GM21360 (cell line): ENCODE results near the gene ETV5.

ENCODE experiments used
- ATAC-seq: cut with Tn5 transposase; IDR thresholded peaks from one replicate; pipeline ENCODE4 v1.9.1; 2021; ENCODE audit warnings: mild to moderate bottlenecking, moderate library complexity; ENCODE audit not compliant: unreplicated experiment

Gene ETV5

DNA sequence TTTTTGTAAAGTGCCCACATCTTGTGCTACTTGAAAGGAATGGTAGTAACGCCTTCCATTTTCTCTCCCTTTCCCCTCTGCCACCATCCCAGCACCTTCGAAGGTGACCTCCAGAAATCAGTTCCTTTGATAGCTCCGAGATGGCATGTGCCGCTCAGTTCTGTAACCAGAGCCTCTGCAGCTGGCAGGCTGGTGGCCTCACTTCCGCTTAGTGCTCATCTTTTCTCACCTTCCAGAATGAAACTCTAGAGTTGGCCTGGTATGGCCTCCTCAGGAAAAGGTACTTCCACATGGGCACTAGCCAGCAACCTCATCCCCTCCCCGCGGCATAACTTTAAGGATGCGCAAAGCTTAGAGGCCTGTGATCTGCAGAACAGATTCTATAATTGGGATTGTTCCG lies 38.8 kb downstream of the ETV5 start:
- ATAC-seq: no peak

DNA sequence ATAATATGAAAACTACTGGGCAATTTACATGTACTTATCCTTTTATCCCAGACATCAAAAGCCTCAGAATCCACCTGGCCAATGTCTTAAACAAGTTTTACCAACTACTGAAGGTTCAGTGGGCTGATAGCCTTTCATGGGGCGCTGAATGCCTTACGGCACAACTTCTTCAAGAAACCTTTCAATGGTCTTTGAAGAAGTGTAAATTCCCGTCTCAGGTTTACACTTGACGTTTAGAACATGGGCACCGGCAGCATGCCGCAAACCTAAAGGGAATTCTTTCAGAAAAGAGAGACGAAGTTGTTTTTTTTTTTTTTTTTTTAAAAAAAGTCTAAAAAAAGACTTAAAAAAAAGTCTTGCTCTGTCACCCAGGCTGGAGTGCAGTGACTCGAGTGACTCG lies 39.7 kb downstream of the ETV5 start:
- ATAC-seq: no peak

DNA sequence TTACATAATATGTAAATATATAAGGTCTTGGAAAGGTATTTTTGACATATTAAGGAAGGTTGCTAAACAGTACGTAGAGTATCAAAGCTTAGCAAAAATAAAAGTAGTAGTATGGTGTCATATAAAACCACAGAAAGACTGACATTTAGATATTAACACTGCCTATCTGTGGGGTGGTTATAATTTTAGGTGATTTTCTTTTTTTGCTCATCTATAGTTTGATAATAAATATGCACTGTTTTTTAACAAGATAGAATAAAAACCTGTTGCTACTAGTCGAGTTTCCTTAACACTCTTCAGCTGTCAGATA lies 40.7 kb downstream of the ETV5 start:
- ATAC-seq: no peak

DNA sequence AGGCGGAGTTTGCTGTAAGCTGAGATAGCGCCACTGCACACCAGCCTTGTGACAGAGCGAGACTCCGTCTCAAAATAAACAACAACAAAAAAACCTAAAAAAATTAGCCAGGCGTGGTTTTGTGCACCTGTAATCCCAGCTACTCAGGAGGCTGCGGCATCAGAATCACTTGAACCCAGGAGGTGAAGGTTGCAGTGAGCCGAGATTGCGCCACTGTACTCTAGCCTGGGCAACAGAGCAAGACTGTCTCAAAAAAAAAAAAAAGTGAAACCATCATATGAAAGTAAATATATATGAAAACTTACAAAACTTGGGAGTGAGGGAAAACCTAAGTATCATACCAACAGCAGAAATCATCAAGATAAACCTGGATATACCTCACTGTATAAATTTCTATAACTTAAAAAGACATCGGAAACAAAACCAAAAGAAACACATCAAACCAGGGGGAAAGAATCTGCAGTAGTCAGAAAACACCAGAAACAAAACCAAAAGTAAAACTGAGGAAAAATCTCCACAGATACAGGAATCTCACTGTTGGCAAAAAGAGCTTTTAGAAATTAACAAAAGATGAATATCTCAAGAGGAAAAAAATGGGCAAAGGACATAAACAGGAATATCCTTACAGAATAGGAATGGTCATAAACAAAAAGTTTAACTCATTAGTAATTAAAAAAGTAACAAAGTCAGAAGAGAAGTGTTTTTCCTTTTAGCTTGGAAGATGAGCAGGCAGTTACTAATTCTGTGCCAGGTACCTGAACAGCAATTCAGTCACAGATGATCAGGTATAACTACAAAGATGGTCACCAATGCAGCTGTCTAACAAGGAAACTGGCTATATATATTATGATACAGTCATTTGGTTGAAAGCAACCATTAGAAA lies 41.3 kb downstream of the ETV5 start:
- ATAC-seq: no peak

DNA sequence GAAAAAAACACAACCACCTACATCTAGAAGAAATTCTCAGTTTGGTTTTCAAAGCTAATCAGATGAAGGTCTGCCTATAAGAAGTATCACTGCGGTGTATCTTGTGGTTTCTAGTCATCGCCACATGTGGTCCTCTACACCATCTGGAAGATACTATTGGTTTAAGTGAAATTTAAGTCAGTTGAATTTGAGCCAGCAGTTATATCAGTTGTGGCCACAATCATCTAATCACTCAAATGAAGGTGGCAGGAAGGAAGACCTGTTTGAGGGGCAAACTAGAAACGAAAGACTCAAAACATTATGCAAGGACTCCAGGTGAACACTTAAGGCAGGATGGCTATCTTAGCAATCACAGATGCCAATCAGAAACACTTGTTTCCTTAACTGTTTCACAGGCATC lies 48.7 kb downstream of the ETV5 start:
- no peak for ATAC-seq

DNA sequence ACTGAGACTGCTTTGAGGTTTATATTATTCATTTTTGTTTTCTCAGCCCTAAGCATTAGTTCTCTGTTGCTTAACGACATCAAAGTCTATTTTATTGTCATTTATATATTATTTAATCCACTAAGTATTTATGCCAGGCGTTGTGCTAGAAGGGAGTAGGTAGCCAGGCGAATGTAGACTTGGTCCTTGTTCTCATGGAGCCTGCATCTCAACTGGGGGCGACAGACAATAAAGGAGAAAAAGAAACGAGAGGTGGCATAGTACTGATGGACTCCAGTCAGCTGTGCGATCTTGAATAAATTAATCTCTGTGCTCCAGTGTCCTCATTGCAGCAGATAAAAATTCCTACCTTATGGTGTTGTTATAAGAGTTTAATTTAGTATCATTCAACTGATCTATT lies 49.7 kb downstream of the ETV5 start:
- no peak for ATAC-seq

DNA sequence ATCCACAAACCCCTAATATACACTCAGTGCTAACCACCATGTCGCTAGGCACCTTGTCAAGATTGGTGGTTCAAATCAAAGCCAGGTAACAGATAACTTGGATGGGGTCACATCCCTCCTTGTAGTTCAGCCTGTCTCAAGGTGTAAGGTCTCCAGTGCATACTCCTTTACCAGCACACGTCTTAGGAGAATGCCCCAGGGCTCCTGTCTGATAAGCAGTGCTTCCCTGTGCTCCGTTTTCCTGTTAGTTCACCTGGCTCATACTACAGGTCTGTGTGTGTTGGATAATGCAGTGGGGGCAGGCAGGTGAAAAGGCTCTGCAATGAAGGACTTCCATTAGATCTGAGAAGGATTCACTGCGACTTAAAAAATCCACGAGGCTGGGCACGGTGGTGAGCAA lies 50.7 kb downstream of the ETV5 start:
- no peak for ATAC-seq

DNA sequence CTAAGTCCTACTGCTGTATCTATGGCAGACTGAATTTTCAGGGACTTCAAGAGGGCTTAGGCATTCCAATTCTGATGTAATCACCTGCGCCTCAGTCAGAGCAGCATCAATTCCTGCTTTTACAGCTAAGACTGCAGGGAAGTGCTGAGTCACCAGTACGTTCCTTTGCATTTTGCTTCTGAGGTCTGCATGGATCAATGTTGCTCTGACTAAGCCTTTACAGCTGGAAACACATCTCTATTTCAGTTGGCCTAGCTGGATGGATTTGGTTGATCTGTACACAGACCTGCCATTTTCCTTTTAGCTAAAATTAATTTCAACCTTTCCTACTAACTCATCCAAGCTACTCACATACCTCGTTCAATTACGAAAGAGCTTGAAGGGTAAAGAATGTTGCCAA lies 51.3 kb downstream of the ETV5 start:
- ATAC-seq: no peak

DNA sequence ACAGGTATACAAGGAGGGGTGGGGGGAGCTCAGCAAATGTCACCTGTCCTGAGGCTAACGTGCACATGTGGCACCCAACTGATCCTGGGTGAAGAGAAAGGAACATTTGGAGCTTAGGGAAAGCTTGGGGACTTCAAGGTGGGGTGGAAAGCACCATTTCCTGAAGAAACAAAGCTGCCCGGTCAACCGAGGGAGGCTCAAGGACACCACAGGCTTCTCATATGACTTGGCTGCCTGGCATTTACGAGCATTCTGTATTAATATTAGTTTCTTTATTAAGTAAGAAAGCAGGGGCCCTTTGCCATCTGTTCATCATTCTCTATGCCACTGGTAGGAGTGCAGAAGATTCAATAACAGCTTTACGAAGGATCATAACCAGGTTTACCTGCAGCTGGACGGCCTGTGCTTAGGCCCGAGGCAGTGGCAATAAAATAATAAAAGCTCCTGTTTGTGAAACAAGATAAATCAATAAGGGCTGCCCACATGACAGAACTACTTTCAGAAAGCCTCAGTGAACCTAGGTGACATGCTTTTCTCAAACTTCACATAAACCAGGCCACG lies 54.0 kb downstream of the ETV5 start:
- no peak for ATAC-seq

DNA sequence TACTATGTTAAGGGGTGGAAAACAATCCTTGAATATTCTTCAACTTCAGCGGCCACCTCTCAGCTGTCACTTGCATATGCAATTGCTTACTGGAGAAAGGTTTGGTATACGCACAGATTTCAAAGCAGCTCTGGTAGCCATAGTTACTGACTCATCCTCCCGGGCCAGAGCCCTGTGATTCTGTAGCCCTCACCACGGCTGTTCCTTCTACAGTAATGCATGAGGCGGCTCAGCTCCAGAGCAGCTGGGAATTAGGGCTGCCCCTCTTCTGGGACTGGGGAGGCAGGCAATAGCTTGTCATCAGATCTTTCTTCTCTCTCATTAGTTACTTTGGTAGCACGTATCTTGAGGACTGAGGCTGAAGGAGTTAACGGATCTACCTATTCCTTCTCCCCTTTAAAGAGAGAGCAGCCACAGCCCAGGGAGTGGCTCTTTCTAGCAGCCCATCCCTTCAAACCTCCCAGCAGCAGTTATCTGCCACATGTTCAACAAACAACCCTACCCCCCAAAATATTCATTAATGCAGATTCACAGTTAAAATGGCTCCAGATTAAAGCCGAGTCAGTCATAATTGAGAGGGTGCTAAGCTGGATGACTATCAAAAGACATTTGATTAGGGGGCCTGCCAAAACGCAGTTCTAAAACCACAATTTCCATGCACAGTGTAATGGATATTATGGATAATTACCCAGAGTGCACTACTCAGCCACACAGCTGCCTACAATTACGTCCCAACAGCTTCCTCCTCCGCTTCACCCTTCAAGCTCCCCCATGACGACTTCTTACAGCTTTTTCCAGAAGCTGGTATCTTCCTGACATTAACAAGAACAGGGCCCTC lies 54.7 kb downstream of the ETV5 start:
- ATAC-seq: no peak

DNA sequence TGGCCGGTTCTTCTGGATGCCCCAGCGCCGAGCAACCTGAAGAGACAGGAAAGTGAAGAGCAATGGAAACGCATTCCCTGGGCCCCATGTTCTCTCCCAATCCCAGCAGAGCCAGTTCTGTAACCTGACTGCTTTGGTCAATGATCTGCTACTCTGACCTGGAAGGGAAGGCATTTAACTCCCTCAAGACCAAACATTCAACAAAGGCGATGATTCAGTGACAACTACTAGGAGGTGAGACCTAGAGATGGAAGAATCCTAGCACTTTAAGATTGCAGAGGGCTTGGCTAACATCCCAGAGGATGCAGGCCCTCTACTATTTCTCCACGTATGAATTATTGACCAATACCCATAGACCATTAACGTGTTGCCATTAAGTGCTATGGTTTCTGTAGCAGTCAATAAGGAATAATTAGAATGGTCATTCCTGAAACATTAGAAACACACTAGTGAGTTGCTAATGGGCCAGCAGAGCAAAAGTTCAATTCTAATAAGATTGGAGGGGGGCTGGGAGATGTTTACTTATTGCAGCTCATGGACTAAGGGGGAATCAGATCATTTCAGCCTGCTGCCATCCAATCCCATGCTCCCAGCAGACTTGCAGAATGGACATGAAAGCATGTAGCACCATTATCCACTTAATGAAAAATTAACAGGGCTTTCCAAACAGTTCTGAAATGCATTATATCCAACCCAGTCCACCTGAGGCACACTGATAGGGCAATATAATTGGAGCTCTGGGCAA lies 56.6 kb downstream of the ETV5 start:
- ATAC-seq: no peak

DNA sequence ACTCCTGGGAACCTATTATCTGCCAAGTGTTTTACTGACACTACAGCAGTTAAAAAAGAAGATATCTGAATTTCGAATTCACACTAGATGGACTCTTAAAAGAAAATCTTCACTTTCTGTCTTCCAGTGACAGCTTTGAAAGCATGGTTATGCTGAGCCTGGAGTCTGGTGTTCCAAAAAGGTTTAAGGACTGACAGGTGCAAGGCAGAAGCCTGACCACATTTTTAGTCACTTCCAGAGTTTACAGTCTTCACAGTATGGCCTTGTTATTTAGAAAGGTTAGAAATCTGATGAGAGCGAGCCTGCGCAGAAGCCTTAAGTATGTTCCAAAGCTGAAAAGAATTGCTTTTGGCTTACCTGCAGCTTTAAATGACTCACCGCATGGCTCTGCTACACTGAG lies 59.9 kb downstream of the ETV5 start:
- no peak for ATAC-seq

DNA sequence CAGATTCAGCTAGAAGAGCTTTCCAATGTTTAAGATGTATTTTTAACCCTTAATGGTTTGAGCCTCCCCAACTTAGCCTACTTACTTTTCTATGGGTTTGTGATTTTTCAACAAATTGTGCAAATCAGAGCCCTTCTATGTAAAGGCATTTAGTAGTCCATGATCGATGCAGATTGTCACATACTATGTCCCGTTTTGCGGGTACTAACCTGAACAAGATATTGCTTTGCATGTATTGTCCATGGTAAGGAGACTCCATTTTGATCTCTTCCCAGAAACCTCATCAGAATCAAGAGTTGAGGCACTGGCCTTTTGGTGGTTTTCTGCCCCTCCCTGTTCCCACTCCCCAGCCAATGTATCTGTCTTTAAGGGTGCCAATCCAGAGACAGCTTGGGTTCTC lies 60.8 kb downstream of the ETV5 start:
- ATAC-seq: no peak

DNA sequence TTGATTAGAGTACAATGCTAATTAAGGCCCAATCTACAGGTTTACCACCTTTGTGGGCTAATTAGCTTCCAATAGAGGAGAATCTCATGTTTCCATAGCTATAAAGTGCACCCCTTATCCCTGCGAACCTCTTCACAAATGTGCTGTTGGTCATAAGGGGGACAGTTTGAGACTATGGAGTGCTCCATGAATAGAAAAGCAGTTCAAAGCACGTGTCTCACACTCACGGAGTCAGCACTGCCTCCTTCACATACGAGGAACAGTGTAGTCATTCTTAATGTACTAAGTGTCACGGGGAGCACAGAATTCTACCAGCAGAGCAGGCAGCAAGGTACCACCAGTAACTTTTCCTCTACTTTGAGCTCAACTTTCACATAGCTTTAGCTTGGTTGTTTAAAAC lies 62.1 kb downstream of the ETV5 start:
- ATAC-seq: no peak

DNA sequence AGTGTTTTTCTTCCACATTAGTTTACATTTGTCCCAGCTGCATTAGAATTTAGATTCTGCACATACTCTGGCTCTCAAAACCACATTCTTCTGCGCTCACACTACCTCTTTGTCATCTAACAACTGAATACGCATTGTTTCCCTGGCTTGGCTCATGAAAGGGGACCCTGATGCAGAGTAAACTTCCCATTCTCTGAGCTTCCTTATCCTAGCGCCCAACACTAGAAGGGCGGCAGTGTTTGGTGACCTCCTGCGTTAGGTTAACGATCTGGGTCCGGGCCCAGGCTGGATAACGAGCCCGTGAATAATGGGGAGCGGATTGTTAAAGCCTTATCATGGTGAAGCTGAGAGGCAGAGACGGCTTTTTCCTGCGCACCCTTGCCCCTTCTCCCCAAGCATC lies 63.9 kb downstream of the ETV5 start:
- no peak for ATAC-seq

DNA sequence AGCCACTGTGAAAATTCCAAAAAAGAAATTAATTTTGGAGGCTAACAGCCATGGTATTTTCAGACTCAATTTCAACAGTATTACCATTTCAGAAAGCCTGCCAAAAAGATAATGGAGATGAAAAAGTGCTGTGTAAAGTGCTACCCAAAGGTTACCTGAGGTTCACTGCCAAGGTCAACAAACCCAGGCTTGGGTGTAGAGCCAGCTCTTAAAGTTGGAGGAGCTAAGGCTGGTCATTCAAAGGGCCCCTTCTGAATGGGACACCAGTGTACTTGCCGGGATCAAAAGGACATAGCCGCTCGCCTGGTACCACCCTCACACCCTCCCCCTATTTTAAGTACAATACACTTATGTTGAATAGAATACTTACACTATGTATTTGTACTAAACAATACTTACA lies 64.5 kb downstream of the ETV5 start:
- no peak for ATAC-seq

DNA sequence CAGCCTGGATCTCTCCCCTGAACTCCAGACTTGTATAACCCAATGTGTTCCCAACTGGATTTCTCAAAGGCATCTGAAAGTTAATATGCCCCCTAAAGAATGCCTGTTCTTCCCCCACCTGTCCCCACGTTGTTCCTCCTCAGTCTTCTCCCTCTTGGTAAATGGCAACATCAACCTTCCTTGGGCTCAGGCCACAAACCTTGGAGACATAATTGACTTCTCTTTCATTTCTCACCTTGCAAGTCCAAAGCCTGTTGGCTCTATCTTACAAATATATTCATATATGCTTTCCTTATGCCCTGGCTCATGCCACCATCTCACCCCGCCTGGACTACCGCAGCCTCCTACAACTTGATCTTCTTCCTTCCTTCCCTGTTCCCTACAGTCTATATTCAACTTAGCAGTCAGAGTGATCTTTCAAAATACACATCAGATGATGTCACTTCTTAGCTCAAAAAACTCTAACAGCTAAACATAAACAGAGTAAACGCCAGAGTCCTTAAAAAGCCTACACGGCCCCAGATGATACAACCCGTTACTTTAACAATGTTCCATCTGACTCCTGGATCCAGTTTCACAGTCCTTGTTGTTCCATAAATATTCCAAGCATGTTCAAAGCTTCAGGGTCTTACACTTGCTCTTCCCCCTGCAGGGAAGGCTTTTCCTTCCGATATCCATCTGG lies 66.2 kb downstream of the ETV5 start:
- ATAC-seq: no peak

DNA sequence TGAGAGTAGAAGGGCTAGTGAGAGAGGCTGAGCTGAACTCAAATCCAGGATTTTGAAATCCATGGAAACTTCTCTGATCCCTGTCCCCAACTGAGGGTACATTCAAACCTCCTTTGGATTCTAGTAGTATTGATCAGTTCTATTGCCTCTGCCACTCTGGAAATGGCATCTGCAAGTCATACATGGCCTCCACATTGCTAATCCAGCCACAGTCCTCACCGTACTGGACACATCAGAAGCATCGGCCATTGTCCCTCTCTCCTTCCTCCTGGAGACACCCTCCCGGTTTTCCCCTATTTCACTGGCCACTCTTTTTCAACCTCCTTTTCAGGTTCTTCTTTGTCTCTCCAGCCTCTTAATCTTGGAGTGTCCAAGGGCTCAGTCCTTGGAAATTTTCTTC lies 66.9 kb downstream of the ETV5 start:
- ATAC-seq: no peak

DNA sequence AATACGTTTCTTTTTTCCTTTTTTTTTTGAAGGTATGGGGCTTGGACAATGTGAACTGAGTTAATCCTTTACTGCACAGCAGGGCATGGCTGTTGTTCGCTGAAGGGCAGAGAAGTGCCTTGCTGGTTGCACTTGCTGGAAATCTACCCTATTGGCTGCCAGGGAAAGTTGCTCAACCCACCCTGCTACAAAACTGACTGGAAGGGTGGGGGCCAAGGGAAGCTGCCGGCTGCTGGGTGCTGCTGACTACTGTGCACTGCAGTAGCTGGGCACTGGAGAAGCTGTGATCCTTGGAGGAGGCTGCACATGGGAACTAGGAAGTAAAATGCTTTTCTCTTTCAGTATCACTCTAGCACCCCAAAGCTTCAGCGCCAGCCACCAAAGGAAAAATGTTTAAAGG lies 70.5 kb downstream of the ETV5 start:
- no peak for ATAC-seq

DNA sequence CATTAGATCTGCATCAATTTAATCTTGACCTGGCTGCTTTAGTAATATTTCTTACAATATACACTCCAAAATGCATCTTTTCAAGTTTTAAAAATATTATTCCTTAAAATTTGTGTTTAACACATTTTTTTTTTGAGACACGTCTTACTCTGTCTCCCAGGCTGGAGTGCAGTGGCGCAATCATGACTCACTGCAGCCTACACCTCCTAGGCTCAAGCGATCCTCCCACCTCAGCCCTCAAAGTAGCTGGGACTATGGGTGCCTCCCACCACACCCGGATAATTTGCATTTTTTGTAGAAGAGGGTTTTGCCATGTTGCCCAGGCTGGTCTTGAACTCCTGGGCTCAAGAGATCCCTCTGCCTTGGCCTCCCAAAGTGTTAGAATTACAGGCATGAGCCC lies 73.6 kb downstream of the ETV5 start:
- no peak for ATAC-seq

DNA sequence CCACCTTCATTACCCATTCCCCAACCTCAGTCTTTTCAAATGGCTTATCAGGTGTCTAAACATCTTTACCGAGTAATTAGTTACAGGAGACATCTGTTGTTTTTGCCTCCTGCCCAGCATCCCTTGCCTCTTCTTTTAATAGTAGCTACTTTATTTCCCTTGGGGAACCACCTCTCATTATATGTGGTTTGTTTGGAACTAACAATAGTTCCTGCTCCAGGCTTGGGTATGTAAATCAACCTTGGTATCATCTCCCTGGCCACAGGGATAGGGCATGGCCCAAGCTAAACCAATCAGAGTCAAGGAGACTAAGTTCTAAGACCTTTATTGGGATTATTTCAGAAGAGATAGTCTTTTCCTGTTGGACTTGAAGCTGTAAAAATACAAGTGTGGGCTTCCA lies 76.6 kb downstream of the ETV5 start:
- ATAC-seq: no peak
